VCaP (cell line): Measurements from ENCODE around the gene PDHX.
"Not testable (repeated sequence)": the region's sequence is repeated elsewhere in the genome, so short reads cannot be mapped to it uniquely, and the experiment has no call there.

ENCODE experiments used
- H3K27ac ChIP-seq: fragments of 450-650 bp; 2 replicates; pipeline ENCODE4 v1.5.1; 2017
- CTCF ChIP-seq: fragments of 450-650 bp; conservative IDR thresholded peaks from 2 replicates; pipeline ENCODE4 v1.5.1; 2017; ENCODE audit warnings: mild to moderate bottlenecking, moderate library complexity

PDHX gene

DNA sequence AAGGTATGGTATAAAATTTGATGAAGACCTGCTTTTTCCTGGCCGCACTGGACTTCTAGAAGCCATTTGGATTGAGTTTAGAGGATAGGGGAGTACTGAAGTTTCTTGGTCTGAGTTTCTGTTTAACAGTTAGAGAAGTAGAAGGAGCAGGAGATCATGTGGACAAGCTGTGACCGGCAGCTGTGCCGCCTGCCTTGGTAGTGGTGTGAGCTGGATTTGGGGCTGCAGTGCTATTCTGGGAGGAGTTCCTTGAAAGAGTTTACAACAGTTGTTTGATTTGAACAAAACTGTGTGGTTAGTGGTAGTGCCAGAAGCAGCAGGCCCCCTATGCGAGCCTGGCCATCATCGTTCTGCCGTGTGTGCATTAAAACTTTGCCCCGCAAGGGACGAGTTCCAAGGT is 105.2 kb downstream of the PDHX start:
- TF ChIP-seq CTCF: no peak
- H3K27ac ChIP-seq: no peak overlapping the region

- H3K27ac ChIP-seq: not testable (repeated sequence)
Measured at GRCh38 chr11:35023940-35024339, 107.5 kb downstream of the PDHX start.

- H3K27ac ChIP-seq: not testable (repeated sequence)
Measured at GRCh38 chr11:35028007-35028406, 111.6 kb downstream of the PDHX start.

DNA sequence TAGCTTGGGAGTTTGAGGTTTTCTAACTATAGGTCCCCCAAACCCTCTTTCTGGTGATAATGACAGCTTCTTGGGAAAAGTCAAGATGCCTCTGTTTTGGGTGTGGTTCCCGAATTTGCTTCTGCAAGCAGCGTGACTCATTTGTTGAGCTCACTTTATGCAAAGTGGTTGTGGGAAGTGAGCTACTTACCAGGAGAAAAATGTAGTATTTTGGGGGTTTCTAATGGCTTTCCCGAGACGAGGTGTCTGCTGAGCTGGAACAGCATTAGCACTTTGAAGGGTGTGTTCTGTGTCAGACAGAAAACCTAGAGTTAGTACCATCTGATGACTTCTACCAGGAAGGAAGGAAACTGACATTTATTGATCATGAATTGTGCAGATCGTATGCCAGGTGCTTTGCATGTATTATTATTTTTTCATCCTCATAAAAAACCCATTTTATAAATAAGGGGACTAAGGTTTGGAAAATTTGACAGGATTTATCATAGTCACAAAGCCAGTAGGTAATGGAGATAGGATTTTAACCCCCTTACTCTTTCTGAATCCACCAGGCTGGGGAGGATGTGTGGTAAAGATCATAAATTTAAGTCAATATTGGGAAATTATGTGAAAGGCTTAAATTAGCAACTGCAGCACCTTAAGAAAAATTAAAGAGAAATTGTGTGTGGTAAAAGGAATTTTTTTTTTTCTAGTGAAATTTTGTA is 113.7 kb downstream of the PDHX start:
- TF ChIP-seq CTCF: no peak
- H3K27ac ChIP-seq: no peak overlapping the region

DNA sequence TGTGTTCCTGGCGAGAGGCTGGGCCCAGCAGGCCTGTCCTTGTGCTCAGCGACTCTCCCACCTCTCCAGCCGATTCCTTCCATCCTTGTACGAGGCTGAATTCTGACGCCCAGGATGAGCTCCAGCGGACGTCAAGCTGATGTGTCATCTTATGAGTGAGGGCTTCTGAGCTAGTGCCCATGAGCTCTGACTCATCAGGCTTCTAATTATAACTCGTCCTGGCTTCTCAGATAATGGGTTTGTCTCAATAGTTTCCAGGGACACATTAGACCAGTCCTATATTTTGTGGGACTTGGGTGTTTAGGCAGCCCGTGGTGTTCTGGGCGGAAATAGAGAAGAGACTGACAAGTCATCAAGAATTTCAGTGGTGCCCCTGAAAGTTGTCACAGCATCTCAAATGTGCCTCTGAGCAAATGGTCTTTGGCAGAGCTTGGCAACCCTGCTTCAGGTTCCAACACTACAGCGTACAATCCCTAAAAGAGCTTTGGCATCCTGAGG is 114.3 kb downstream of the PDHX start:
- TF ChIP-seq CTCF: no peak
- no peak overlapping the region for H3K27ac ChIP-seq

DNA sequence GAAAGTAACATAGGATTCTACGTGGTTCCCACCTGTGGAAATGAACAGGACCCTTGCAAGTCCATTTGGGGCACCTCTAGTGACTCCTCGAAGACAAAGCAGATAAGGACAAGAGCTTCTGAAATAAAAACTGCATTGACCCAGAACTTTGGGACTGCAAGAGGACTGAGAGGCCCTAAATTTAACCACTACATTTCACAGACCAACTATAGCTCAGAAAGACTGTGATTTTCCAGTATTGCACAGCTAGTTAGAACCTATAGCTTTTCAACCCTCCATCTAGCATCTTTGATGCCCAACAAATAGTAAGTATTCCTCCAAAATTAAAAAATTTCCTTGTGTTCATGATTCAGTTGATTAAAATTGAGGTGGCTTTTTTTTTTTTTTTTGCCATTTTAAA is 114.9 kb downstream of the PDHX start:
- TF ChIP-seq CTCF: no peak
- no peak overlapping the region for H3K27ac ChIP-seq

DNA sequence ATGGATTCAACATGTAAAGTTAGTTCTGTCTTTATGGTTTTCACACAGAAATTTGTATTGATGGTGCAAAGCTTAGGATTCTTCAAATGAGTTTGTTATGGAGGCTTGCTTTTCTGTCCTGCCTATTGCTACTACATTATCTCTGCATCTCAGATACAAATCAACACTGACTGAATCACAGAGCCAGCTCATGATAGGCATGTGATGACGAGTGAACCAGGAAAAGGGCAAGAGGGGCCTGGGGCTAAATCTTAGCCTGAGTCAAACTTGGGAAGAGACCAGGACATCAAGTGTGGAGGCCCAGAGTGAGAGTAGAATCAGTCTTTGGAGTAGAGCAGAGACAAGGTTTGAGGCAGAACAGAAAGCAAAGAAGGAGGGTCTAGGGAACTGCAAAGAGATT is 115.4 kb downstream of the PDHX start:
- no peak overlapping the region for H3K27ac ChIP-seq
- no peak for TF ChIP-seq CTCF

DNA sequence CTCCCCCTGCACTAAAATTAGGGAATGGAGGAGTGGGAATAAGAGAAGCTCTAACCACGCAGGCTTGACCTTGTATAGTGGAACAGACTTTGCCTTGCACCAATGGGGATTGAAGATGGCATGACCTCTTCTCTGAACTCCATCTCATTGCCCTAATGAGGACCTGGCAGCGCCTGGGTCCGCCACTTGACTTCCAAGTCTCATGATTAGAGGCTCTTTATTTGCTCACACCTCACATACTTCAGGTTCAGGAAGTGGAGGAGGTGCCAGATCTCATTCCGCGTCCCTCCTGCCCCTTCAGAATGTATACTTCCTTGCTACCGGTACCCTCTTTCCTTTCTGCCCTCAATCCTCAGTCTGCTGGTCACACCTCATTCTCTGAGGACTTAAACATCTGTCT is 116.6 kb downstream of the PDHX start:
- TF ChIP-seq CTCF: no peak
- no peak overlapping the region for H3K27ac ChIP-seq

DNA sequence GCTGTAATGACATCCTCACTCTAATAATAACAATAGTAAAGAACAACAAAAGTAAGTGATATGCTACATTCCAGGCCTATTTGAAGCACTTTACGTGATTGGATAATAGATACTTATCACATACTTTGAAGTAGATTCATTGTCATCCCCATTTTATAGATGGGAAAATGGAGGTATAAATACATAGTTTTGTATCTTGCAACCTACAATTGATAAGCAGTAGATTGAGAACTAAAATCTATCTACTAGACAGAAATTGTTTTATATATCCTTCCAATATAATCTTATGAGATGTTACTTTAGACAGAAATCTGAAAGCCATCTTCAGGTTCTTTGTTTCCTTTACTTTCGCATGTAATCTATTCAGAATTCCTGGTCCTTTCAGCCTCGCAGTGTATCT is 118.0 kb downstream of the PDHX start:
- TF ChIP-seq CTCF: no peak
- no peak overlapping the region for H3K27ac ChIP-seq
